Measurements from ENCODE around the gene POU2AF3.

DNA sequence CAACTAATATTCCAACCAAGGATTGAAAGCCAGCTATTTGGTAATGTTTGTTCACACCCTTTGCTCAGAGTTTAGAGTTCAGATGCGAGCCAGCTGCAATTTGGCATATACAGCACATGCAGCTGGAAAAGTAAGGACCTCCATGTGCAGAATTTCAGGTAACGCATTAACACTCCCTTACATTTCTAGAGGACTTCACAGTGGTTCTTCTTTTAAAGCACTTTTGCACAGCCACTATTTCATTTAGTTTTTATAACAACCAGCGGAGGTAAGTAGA lies 3.4 kb downstream of the POU2AF3 start:
- TF ChIP-seq KLF5 (IDR thresholded peaks at IDR 0.05; ENCODE audit: partially characterized antibody) = no peak
- no peak for TF ChIP-seq STAT3 (IDR thresholded peaks at IDR 0.05; ENCODE audit: low read depth, low read length)
- TF ChIP-seq, protein P1, sequence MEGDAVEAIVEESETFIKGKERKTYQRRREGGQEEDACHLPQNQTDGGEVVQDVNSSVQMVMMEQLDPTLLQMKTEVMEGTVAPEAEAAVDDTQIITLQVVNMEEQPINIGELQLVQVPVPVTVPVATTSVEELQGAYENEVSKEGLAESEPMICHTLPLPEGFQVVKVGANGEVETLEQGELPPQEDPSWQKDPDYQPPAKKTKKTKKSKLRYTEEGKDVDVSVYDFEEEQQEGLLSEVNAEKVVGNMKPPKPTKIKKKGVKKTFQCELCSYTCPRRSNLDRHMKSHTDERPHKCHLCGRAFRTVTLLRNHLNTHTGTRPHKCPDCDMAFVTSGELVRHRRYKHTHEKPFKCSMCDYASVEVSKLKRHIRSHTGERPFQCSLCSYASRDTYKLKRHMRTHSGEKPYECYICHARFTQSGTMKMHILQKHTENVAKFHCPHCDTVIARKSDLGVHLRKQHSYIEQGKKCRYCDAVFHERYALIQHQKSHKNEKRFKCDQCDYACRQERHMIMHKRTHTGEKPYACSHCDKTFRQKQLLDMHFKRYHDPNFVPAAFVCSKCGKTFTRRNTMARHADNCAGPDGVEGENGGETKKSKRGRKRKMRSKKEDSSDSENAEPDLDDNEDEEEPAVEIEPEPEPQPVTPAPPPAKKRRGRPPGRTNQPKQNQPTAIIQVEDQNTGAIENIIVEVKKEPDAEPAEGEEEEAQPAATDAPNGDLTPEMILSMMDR (IDR thresholded peaks at IDR 0.05 in 2 of 3, conservative IDR thresholded peaks at IDR 0.05 in 1 of 3; ENCODE audit: control insufficient read depth in 2 of 3, extremely low read depth in 1 of 3, insufficient read depth in 1 of 3, low read depth in 3 of 3, low read length in 3 of 3) = no peak
- TF ChIP-seq JUND (IDR thresholded peaks at IDR 0.05; ENCODE audit: low read depth, low read length) = no peak
- TF ChIP-seq POLR2A (IDR thresholded peaks at IDR 0.05; ENCODE audit: low read depth, low read length) = no peak
- TF ChIP-seq SREBF2 (IDR thresholded peaks at IDR 0.05; ENCODE audit: low read length) = no peak
- no peak for TF ChIP-seq CHD1 (IDR thresholded peaks at IDR 0.05; ENCODE audit: low read depth, low read length)
- TF ChIP-seq RAD21 (IDR thresholded peaks at IDR 0.05; ENCODE audit: insufficient read depth, low read depth, low read length) = no peak
- no peak for TF ChIP-seq USF2 (IDR thresholded peaks at IDR 0.05; ENCODE audit: borderline replicate concordance, low read depth, low read length)
- no peak for TF ChIP-seq NR2F1 (conservative IDR thresholded peaks at IDR 0.05)
- no peak for TF ChIP-seq CHD2 (IDR thresholded peaks at IDR 0.05; ENCODE audit: borderline replicate concordance, low read depth, low read length)
- TF ChIP-seq CBX3 (IDR thresholded peaks at IDR 0.05; ENCODE audit: borderline replicate concordance, low read depth) = no peak
- TF ChIP-seq POLR2AphosphoS5 (IDR thresholded peaks at IDR 0.05; ENCODE audit: low read length) = no peak
